ENCODE measurements around the gene ADAP1. TPM values are rescaled to one million over a fixed set of nuclear protein-coding genes. Genes with fewer than 3 reads are reported as not detected.

Gene ADAP1
- total and polyA plus RNA-seq, 2 of the 13 experiments (the other 11 are each of a cell fraction or from before 2014, with no cell fraction given), result 10.5 to 24.6 TPM

GRCh38 chr7:873367-874002 lies 81.0 kb downstream of the ADAP1 start (continued):
- TF ChIP-seq ZSCAN29 (CRISPR knock-in tag; conservative IDR thresholded peaks at IDR 0.05) (no peak), MBD4 (IDR thresholded peaks at IDR 0.05; ENCODE audit: borderline replicate concordance, low read length) (no peak), PLSCR1 (CRISPR knock-in tag; IDR thresholded peaks at IDR 0.05; ENCODE audit: borderline replicate concordance) (peak; percentile 88; the same call in 1 of the 2 replicates), ZSCAN12 (CRISPR knock-in tag; IDR thresholded peaks at IDR 0.05) (peak; percentile 99), ZSCAN25 (CRISPR knock-in tag; IDR thresholded peaks at IDR 0.05) (peak; percentile 77; the same call in 1 of the 2 replicates), CEBPG (CRISPR knock-in tag; IDR thresholded peaks at IDR 0.05) (peak; percentile 52; the same call in 1 of the 2 replicates), MAF1 (CRISPR knock-in tag; IDR thresholded peaks at IDR 0.05; ENCODE audit: borderline replicate concordance) (no peak), HOXA3 (CRISPR knock-in tag; IDR thresholded peaks at IDR 0.05) (peak; percentile 87), MEIS2 (CRISPR knock-in tag; IDR thresholded peaks at IDR 0.05) (peak; percentile 90), RARG (CRISPR knock-in tag; IDR thresholded peaks at IDR 0.05; ENCODE audit: low read depth) (no peak), ZNF709 (CRISPR knock-in tag; IDR thresholded peaks at IDR 0.05) (peak; percentile 60; the same call in 1 of the 2 replicates), BRF2 (CRISPR knock-in tag; IDR thresholded peaks at IDR 0.05) (no peak), NR3C1 (CRISPR knock-in tag; IDR thresholded peaks at IDR 0.05) (no peak), ERF (CRISPR knock-in tag; IDR thresholded peaks at IDR 0.05) (peak; percentile 99), JARID2 (CRISPR knock-in tag; IDR thresholded peaks at IDR 0.05; ENCODE audit: insufficient replicate concordance) (peak; percentile 48), SP2 (CRISPR knock-in tag; IDR thresholded peaks at IDR 0.05) (0 out of 2 replicates have a peak, but pooled peaks have one; percentile 43)
- TF ChIP-seq, protein P1, sequence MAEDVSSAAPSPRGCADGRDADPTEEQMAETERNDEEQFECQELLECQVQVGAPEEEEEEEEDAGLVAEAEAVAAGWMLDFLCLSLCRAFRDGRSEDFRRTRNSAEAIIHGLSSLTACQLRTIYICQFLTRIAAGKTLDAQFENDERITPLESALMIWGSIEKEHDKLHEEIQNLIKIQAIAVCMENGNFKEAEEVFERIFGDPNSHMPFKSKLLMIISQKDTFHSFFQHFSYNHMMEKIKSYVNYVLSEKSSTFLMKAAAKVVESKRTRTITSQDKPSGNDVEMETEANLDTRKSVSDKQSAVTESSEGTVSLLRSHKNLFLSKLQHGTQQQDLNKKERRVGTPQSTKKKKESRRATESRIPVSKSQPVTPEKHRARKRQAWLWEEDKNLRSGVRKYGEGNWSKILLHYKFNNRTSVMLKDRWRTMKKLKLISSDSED (CRISPR knock-in tag; IDR thresholded peaks at IDR 0.05), result no peak
- TF ChIP-seq, protein P2, sequence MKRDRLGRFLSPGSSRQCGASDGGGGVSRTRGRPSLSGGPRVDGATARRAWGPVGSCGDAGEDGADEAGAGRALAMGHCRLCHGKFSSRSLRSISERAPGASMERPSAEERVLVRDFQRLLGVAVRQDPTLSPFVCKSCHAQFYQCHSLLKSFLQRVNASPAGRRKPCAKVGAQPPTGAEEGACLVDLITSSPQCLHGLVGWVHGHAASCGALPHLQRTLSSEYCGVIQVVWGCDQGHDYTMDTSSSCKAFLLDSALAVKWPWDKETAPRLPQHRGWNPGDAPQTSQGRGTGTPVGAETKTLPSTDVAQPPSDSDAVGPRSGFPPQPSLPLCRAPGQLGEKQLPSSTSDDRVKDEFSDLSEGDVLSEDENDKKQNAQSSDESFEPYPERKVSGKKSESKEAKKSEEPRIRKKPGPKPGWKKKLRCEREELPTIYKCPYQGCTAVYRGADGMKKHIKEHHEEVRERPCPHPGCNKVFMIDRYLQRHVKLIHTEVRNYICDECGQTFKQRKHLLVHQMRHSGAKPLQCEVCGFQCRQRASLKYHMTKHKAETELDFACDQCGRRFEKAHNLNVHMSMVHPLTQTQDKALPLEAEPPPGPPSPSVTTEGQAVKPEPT (CRISPR knock-in tag; IDR thresholded peaks at IDR 0.05; ENCODE audit: low read depth), result peak; percentile 73; the same call in 1 of the 2 replicates
- TF ChIP-seq, protein P3, sequence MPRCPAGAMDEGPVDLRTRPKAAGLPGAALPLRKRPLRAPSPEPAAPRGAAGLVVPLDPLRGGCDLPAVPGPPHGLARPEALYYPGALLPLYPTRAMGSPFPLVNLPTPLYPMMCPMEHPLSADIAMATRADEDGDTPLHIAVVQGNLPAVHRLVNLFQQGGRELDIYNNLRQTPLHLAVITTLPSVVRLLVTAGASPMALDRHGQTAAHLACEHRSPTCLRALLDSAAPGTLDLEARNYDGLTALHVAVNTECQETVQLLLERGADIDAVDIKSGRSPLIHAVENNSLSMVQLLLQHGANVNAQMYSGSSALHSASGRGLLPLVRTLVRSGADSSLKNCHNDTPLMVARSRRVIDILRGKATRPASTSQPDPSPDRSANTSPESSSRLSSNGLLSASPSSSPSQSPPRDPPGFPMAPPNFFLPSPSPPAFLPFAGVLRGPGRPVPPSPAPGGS (CRISPR knock-in tag; IDR thresholded peaks at IDR 0.05), result peak; percentile 63; the same call in 1 of the 2 replicates
- TF ChIP-seq, protein P4, sequence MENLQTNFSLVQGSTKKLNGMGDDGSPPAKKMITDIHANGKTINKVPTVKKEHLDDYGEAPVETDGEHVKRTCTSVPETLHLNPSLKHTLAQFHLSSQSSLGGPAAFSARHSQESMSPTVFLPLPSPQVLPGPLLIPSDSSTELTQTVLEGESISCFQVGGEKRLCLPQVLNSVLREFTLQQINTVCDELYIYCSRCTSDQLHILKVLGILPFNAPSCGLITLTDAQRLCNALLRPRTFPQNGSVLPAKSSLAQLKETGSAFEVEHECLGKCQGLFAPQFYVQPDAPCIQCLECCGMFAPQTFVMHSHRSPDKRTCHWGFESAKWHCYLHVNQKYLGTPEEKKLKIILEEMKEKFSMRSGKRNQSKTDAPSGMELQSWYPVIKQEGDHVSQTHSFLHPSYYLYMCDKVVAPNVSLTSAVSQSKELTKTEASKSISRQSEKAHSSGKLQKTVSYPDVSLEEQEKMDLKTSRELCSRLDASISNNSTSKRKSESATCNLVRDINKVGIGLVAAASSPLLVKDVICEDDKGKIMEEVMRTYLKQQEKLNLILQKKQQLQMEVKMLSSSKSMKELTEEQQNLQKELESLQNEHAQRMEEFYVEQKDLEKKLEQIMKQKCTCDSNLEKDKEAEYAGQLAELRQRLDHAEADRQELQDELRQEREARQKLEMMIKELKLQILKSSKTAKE (CRISPR knock-in tag; IDR thresholded peaks at IDR 0.05; ENCODE audit: borderline replicate concordance), result peak; percentile 15; the same call in 1 of the 2 replicates
